ENCODE results near the gene CDKAL1.

GRCh38 chr6:21142741-21143140 is 608.5 kb downstream of the CDKAL1 start:
- TF ChIP-seq CTCF (IDR thresholded peaks at IDR 0.05; ENCODE audit: borderline replicate concordance, extremely low read depth, low read length, poor library complexity, severe bottlenecking) (no peak), EZH2 (IDR thresholded peaks at IDR 0.05; ENCODE audit: borderline replicate concordance, low read depth, low read length, severe bottlenecking) (no peak)

Data from DND-41 (cell line).